22Rv1 (cell line): ENCODE data around the gene FOXO3.

Source experiments
- H3K27ac ChIP-seq: fragments of 450-650 bp; 2 replicates; pipeline ENCODE4 v1.5.1; 2017
- ZFX ChIP-seq: fragments of 450-650 bp; IDR thresholded peaks from 2 replicates; pipeline ENCODE4 v1.6.1; 2017; ENCODE audit warnings: antibody characterized with exemption, borderline replicate concordance
- TF ChIP-seq, protein P1 (sequence below): fragments of 450-650 bp; IDR thresholded peaks from 2 replicates; pipeline ENCODE4 v1.5.1; 2017; ENCODE audit warnings: mild to moderate bottlenecking

FOXO3 gene

DNA sequence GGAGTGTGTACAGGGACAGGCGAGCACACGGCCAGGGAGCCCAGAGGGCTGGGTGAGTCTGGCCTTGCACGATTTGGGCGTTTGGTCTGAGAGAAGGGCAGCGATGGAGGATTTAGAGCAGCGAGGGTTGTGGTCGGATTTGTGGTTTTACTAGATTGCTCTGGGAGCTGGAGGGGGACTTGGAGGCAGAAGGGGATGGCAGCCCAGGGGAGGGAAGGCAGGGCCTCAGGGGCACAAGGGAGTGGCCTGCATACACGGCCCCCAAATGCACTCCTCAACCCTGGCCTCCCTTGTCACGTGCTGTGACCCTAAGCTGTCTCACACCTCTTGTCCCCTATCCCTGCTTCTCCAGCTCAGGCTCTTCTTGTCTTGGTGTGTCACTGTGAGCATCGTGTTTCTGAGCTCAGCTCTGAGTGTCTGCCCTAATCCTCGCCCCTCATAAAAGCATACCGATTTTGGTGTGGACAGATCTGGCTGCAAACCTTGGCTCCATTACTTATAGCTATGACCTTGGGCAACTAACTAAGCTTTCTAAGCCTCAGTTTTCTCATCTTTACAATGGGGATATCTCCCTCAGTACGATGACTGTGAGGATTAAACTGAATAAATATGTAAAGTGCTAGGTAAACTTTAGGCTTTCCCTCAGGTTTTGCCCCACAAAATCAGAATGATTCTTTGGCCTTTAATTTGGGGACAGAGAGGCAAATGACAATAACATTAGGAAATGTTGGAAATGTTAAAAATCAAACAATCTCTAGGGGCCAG, 167.4 kb downstream of the FOXO3 start:
- TF ChIP-seq, protein P1, sequence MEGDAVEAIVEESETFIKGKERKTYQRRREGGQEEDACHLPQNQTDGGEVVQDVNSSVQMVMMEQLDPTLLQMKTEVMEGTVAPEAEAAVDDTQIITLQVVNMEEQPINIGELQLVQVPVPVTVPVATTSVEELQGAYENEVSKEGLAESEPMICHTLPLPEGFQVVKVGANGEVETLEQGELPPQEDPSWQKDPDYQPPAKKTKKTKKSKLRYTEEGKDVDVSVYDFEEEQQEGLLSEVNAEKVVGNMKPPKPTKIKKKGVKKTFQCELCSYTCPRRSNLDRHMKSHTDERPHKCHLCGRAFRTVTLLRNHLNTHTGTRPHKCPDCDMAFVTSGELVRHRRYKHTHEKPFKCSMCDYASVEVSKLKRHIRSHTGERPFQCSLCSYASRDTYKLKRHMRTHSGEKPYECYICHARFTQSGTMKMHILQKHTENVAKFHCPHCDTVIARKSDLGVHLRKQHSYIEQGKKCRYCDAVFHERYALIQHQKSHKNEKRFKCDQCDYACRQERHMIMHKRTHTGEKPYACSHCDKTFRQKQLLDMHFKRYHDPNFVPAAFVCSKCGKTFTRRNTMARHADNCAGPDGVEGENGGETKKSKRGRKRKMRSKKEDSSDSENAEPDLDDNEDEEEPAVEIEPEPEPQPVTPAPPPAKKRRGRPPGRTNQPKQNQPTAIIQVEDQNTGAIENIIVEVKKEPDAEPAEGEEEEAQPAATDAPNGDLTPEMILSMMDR = no peak
- no peak for TF ChIP-seq ZFX

DNA sequence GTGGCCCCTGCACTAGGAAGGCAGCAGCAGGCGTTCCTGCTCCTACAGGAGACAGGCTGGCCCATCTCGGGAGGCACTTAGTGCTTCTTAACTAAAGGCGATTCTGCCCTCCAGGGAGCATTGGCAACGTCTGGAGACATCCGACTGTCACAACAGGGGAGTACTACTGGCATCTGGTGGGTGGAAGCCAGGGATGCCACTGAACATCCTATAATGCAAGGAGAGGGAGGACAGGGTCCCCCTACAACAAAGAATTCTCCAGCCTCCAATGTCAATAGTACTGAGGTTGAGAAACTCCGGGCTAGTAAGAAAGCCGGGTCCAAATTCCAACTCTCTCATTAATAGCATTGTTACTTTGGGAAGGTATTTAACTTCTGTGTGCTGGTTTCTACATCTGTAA, 168.1 kb downstream of the FOXO3 start:
- TF ChIP-seq ZFX = no peak
- TF ChIP-seq, protein P1 = no peak
- no peak overlapping the region for H3K27ac ChIP-seq

More for the DNA sequence above, 167.4 kb downstream of the FOXO3 start:
- no peak overlapping the region for H3K27ac ChIP-seq

DNA sequence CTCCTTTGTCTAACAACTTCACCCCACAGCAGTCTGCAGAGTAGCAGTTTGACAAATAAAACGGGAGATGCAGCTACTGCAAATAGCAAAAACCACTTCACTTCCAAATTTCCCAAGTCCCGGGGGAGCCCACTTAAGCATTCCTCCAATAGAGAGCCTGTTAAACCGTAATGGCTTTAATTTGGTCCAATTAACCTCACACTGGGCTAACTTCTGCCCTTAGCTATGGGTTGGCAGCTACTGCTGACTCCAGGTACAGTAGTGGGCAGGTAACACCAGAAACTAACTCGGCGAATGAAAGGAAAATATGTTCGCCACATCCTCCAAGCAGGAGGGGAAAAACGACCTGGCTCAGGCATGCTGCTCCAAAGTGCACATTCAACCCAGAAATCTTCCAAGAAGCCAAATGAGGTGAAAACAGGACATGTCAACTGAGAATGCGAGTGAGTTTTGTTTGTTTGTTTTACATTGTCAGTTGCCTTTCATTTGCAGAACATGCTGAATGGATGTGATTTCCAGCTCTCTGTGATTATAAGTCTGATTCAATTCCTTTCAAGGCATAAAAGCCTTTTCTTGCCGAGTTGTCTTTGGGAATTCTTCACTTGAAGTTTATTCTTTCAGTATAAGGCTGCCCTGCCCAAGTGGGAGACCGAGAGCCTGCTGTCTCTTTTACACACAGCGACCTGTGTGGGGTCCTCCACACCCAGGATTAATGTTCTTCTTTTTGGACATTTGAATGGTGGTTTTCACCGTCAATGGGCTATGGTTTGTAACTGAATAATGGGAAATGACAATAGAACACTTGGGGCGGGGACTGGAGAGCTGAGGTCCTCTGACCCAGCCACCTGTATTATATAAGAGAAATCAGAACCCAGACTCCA, 170.2 kb downstream of the FOXO3 start:
- no peak overlapping the region for H3K27ac ChIP-seq
- TF ChIP-seq, protein P1 = no peak
- no peak for TF ChIP-seq ZFX

DNA sequence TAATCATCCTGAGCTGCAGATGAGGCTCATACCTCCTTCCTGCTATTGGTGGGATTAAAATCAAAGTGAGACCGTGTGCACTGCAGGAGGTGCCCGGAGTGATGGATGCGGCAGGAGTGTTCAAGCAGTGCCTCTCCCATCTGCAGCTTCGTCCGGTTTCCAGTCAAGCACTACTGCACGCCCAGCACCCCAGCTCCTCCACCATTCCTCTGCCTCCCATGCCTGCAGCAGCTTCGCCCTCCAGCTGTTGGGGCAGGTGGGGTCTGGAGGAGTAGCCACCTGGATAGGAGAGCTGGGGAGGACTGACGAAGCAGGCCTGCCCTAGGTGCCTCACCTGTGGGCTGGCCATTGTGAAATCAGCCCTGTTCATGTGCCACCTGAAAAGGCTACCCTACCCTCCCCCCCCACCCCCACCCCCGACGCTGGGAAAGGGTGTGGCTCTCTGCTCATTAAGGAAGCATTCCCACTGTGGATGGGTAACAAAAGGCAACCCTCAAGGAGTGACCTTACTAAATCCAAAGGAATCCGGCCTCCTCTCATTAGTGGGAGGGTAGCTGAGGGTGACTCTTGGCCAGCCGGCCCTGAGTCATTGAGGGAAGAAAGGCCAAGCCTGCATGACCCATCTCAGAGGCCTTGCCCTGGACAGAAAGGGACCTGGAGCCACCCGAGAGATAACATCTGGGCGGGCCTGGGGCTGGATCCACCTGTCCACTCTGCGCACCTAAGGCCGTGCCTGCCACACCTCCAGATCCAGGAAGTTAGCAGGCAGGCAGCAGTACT, 171.6 kb downstream of the FOXO3 start:
- TF ChIP-seq ZFX = no peak
- TF ChIP-seq, protein P1 = no peak
- no peak overlapping the region for H3K27ac ChIP-seq

DNA sequence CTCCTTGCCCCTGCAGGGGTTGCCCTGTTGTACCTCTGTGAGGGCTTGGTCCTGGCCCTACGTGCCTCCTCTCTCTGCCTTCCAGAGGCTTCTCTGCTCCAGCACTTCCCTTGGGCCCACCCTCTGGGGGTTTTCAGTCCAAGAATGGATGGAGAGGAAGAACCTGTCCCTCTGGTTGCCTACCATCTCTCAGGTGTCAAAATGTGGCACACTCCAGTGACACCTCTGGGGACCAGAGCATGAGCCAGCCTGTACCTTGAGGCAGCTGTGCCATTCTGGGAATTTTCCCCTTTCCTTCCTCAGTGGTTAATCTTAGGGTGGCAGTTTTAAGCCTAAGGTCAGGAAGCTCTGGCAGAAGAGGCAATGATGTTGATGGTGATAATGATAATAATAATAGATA, 172.3 kb downstream of the FOXO3 start:
- TF ChIP-seq ZFX = no peak
- TF ChIP-seq, protein P1 = no peak

DNA sequence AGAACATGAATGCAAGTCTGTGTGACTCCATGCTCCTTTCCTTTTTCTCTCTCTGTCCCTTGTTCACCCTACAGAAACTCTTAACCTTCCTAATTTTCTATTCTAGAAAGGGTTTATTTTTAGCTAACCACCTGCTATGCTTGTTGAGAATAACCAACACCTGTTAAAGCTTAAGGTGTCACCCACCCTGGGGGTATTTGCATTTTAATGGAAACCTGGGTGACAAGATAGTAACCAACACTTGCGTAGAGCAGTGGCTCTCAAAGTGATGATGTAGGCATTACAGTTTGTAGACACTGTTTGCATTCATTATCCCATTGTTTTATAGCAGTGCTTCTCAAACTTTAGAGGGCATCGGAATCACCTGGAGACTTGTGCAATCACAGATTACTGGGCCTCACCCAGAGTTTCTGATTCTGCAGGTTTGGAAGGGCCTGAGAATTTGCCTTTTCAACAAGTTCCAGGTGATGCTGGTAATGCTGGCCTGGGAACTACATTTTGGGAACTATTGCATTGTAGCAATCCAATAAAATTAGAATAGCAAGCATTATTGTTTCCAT, 173.1 kb downstream of the FOXO3 start:
- TF ChIP-seq ZFX = no peak
- TF ChIP-seq, protein P1 = no peak
- H3K27ac ChIP-seq = no peak overlapping the region

More for the DNA sequence above, 172.3 kb downstream of the FOXO3 start:
- no peak overlapping the region for H3K27ac ChIP-seq
